ENCODE measurements around the gene MRPL36.

MRPL36 gene

GRCh38 chr5:1796371-1797102 is 3.1 kb downstream of the MRPL36 start:
- no peak for TF ChIP-seq CTCF (IDR thresholded peaks at IDR 0.05; ENCODE audit: low read depth, low read length)
- no peak overlapping the region for H3K4me3 ChIP-seq (replicated peaks in 1 of 2; ENCODE audit: low read depth in 2 of 2, low read length in 2 of 2)
- DNase-seq (ENCODE audit: low read depth in 2 of 2): no peak

GRCh38 chr5:1795931-1796330 is 3.7 kb downstream of the MRPL36 start:
- no peak overlapping the region for H3K4me3 ChIP-seq (replicated peaks in 1 of 2; ENCODE audit: low read depth in 2 of 2, low read length in 2 of 2)
- TF ChIP-seq CTCF (IDR thresholded peaks at IDR 0.05; ENCODE audit: low read depth, low read length): no peak
- no peak for DNase-seq (ENCODE audit: low read depth in 2 of 2)

DNA sequence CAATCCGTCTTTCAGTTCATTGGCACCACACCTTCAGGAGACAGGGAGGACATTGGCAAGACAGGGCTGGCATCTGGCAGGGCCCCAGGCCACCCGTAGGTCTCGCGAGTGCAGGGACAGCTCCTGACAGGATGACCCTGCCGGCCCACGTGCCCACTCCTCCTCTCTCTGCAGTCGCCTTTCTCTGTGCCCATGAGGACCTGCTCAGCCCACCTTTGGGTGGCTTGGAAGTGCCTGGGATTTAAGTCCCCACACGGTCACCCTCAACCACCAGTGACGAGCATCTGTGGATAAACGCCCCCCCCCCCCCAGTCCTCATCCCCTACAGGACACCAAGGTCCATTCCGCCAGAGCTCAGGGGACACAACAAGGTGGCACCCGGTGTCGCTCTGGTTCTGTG is 4.1 kb downstream of the MRPL36 start:
- DNase-seq (ENCODE audit: low read depth in 2 of 2): no peak
- TF ChIP-seq CTCF (IDR thresholded peaks at IDR 0.05; ENCODE audit: low read depth, low read length): no peak
- H3K4me3 ChIP-seq (replicated peaks in 1 of 2; ENCODE audit: low read depth in 2 of 2, low read length in 2 of 2): no peak overlapping the region

GRCh38 chr5:1794901-1795290 is 4.7 kb downstream of the MRPL36 start:
- no peak for TF ChIP-seq CTCF (IDR thresholded peaks at IDR 0.05; ENCODE audit: low read depth, low read length)
- DNase-seq (ENCODE audit: low read depth in 2 of 2): no peak
- no peak overlapping the region for H3K4me3 ChIP-seq (replicated peaks in 1 of 2; ENCODE audit: low read depth in 2 of 2, low read length in 2 of 2)

GRCh38 chr5:1793966-1794900 is 5.4 kb downstream of the MRPL36 start:
- H3K4me3 ChIP-seq (replicated peaks in 1 of 2; ENCODE audit: low read depth in 2 of 2, low read length in 2 of 2): no peak overlapping the region
- no peak for TF ChIP-seq CTCF (IDR thresholded peaks at IDR 0.05; ENCODE audit: low read depth, low read length)
- DNase-seq (ENCODE audit: low read depth in 2 of 2): peak; percentile 73 to 90

- TF ChIP-seq CTCF (IDR thresholded peaks at IDR 0.05; ENCODE audit: low read depth, low read length): no peak
- no peak overlapping the region for H3K4me3 ChIP-seq (replicated peaks in 1 of 2; ENCODE audit: low read depth in 2 of 2, low read length in 2 of 2)
- peak; percentile 51 to 65 for DNase-seq (ENCODE audit: low read depth in 2 of 2)
Measured at GRCh38 chr5:1793301-1793740, 6.3 kb downstream of the MRPL36 start.

All from cardiac fibroblast (primary cell).